IPS-15b (cell line): Measurements from ENCODE around the gene KRTAP6-3.

Experiments
- H3K27me3 ChIP-seq: one replicate; pipeline ENCODE4 v1.6.1; 2013; ENCODE audit warnings: low read length; ENCODE audit not compliant: control insufficient read depth, insufficient read depth
- H3K36me3 ChIP-seq: one replicate; pipeline ENCODE4 v1.6.1; 2013; ENCODE audit warnings: low read length; ENCODE audit not compliant: control insufficient read depth, insufficient read depth
- H3K4me1 ChIP-seq: one replicate; pipeline ENCODE4 v1.6.1; 2013; ENCODE audit warnings: mild to moderate bottlenecking, low read length; ENCODE audit not compliant: control insufficient read depth, insufficient read depth
- H3K4me3 ChIP-seq: one replicate; pipeline ENCODE4 v1.5.1; 2013; ENCODE audit warnings: low read depth, low read length
- H3K9ac ChIP-seq: one replicate; pipeline ENCODE4 v1.6.1; 2013; ENCODE audit warnings: low read depth, mild to moderate bottlenecking, low read length
- H3K9me3 ChIP-seq: one replicate; pipeline ENCODE4 v1.6.1; 2013; ENCODE audit warnings: mild to moderate bottlenecking, low read length; ENCODE audit not compliant: control insufficient read depth, insufficient read depth

The KRTAP6-3 gene, protein sequence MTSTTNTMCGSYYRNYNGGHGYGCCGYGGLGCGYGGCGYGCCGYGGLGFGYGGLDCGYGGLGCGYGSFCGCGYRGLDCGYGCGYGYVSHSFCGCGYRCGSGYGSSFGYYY

DNA sequence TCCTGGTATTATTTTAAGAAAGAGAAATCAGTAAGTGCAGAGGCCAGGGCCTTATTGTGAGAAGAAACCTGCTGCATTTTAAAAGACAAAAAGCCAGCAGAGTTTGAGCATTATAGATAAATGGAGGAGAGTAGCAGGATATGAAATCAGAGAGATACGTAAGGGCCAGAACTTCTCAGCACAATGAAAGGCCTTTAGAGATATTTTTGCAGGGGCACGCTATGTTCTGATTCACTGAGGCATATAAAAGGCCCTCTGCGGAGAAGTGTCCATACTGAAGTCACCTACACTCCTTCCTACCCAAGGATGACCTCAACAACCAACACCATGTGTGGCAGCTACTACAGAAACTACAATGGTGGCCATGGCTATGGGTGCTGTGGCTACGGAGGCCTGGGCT is at the start of gene KRTAP6-3:
KRTAP6-3 (plus strand) TSS at position 301 of the 400 bp plus-strand sequence; CDS start at position 307, 6 bp downstream.
- H3K9ac ChIP-seq, result no peak within 1 kb of the TSS
- H3K4me3 ChIP-seq, result no peak within 1 kb of the TSS
- no peaks in the 10 kb centered on the region for H3K4me1 ChIP-seq
- H3K27me3 ChIP-seq, result no peaks in the 10 kb centered on the region
- H3K9me3 ChIP-seq, result no peaks in the 10 kb centered on the region
- no peaks in the 10 kb centered on the region for H3K36me3 ChIP-seq

DNA sequence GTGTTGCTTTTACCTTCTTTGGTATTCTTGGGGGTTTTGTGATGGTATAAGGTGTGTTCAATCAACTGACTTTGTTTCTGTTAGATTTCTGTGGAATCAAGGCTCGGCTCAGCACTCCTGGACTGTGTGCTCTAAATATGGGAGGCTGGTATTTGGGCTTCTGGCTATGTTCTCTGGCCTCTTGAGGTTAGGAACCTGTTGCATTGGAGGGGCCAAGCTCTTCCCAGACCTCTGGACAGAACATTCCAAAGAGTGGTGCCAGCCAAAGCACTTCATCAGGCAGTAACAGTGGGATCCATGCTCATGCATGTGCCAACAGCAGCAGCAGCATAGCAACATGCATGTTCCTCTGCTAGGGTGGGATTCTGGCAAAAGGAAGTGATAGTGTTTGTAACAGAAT is 39.5 kb upstream of the KRTAP6-3 start:
- no peaks in the 10 kb centered on the region for H3K27me3 ChIP-seq
- H3K9ac ChIP-seq, result no peak overlapping the region

DNA sequence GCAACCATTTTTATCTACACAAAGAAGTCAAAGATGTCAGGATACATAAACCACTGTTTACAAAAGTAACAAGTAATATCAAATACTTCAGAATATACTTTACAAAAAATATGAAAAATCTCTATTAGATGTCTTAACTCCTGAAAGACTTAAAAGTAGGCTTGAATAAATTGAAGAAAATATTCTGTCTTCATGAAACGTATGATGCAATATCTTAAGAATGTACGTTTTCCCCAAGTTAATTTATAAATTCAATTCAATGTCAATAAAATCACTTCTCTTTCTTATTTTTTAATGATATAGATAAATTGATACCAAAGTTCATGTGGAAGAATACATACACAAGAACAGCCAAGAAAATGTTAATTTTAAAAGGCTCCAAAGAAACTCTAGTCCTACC is 37.1 kb upstream of the KRTAP6-3 start:
- Histone ChIP-seq H3K9me3 (no peaks in the 10 kb centered on the region), H3K4me3 (no peak overlapping the region), H3K36me3 (no peaks in the 10 kb centered on the region), H3K9ac (no peak overlapping the region), H3K4me1 (no peaks in the 10 kb centered on the region), H3K27me3 (no peaks in the 10 kb centered on the region)

More for the DNA sequence above, 39.5 kb upstream of the KRTAP6-3 start:
- H3K9me3 ChIP-seq, result no peaks in the 10 kb centered on the region
- H3K4me1 ChIP-seq, result no peaks in the 10 kb centered on the region
- no peak overlapping the region for H3K4me3 ChIP-seq
- no peaks in the 10 kb centered on the region for H3K36me3 ChIP-seq

DNA sequence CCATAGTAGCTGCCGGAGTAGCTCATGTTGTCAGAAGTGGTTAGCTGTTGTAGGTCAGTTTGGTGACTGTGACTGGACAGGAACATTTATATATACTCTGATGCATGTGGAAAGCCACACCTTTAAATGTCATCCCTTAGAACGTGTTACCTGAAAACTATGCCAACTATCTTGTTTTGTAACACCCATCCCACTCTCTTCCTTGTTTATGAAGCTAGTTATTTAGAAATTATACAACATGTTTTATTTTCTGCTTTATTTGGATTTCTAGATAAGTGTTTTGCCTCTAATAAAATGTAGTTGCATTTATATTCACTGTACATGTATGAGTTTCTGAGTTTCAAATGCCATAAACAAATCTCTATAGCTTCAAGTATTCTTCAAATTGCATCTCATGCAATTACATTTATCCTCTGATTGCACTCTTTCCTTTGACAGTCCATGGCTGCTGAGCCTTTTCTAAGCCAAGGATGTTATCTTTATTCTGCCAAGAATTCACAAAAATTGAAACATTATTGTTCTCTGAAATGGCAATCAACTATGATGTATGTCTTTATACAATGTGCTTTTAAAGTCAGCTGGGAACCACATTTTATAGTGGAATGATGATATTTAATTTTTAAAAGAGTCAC is 30.9 kb upstream of the KRTAP6-3 start, which contains the start of gene KRTAP19-7:
KRTAP19-7 (minus strand) TSS at position 51 of the 632 bp plus-strand sequence; CDS start at position 26, 25 bp downstream.
- Histone ChIP-seq H3K4me1 (no peaks in the 10 kb centered on the region), H3K4me3 (no peak within 1 kb of the TSS), H3K27me3 (no peaks in the 10 kb centered on the region), H3K9me3 (no peaks in the 10 kb centered on the region), H3K9ac (no peak within 1 kb of the TSS), H3K36me3 (no peaks in the 10 kb centered on the region)

DNA sequence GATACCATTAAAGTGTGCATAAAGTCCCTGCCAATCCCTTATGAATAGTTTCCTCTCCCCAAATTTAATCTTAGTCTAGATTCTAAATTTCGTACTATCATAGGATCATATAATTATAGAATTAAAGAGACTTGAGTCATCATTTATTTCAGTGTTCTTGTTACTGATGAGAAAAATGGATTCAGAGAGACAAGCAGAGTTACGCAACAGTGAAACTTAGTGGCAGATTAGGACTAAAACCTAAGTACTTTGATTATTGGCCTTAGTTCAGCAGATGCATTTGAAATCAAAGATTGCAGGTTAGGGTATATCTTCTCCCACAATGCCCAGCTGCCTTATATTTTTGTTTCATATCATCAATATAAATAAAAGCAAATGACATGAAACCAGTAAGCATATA is 30.3 kb upstream of the KRTAP6-3 start:
- H3K9ac ChIP-seq, result no peak overlapping the region
- no peaks in the 10 kb centered on the region for H3K4me1 ChIP-seq
- no peaks in the 10 kb centered on the region for H3K27me3 ChIP-seq
- H3K9me3 ChIP-seq, result no peaks in the 10 kb centered on the region
- H3K4me3 ChIP-seq, result no peak overlapping the region
- no peaks in the 10 kb centered on the region for H3K36me3 ChIP-seq

DNA sequence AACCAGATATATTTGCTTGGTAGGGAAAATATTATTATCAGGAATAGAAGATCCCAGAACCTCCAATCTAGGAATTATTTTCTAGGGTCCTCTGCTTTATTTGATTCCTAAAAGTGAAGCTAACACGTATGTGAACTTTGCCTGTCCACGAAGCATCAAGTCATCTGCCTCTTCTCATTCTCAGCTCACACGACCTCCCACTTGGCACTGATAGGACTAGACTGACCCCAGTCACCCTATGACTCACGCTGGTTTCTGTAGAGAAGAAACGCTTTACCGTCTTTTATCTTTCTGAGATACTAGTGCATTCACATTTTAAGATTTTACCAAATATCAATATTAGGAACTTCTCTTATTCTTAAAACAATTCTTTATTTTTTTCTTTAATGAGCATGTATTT is 29.2 kb upstream of the KRTAP6-3 start:
- H3K4me3 ChIP-seq, result no peak overlapping the region
- H3K27me3 ChIP-seq, result no peaks in the 10 kb centered on the region
- H3K9me3 ChIP-seq, result no peaks in the 10 kb centered on the region
- H3K9ac ChIP-seq, result no peak overlapping the region
- no peaks in the 10 kb centered on the region for H3K36me3 ChIP-seq
- no peaks in the 10 kb centered on the region for H3K4me1 ChIP-seq

DNA sequence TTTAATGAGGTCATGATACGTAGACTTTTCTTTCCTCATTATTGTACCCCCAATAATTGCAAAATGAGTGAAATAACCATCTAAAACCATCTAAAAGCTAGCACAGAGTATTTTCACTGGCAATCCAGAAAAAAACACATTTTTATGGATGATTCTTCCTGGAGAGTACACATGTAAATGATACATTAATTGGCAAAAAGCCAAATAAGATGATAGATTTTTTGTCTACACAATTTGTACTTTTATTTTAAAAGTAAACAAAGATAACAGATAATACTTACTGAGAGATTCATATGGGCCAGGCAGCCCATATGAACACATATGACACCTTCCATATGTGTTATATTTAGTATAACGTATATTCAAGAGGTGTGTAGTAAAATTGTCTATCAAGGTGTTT is 28.6 kb upstream of the KRTAP6-3 start:
- Histone ChIP-seq H3K36me3 (no peaks in the 10 kb centered on the region), H3K4me1 (no peaks in the 10 kb centered on the region), H3K9ac (no peak overlapping the region), H3K4me3 (no peak overlapping the region), H3K9me3 (no peaks in the 10 kb centered on the region), H3K27me3 (no peaks in the 10 kb centered on the region)

DNA sequence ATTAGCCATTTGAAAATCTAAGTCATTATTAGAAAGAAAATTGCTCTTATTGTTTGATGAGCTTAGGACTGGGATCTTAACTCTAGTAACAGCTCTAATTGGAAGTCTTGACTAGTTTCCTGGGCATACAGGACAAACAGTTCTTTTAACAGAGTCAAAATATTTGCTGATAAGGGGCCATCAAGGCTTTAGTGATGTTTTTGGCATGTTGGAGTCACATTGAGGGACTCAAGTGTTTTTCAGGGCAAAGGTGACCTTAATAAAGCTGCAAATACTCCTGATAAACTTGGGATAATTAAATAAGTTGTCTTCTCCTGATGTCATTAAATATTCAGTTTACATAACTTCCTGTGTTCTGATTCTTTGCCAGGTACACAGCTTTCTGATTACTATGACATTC is 24.6 kb upstream of the KRTAP6-3 start:
- Histone ChIP-seq H3K9me3 (no peaks in the 10 kb centered on the region), H3K27me3 (no peaks in the 10 kb centered on the region), H3K4me3 (no peak overlapping the region), H3K9ac (no peak overlapping the region), H3K36me3 (no peaks in the 10 kb centered on the region), H3K4me1 (no peaks in the 10 kb centered on the region)

DNA sequence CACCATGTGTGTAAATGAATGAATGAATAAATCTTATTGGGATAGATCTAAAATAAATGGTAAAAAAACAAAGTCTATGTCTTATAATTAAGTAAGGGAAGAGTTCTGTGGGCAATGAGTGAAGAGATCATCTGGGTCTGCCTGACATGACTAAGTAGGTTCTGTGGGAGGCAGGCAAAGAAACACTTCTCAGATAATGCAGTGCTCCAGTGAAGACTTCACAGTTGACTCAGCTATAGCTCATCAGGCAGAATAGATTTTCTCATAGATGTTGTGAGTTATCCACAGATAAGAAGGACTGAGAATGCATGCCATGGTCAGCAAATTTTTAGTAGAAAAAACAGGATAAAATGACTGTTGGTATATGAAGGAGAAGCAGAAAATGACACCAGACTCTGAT is 14.5 kb upstream of the KRTAP6-3 start:
- H3K36me3 ChIP-seq, result no peaks in the 10 kb centered on the region
- no peak overlapping the region for H3K4me3 ChIP-seq
- no peaks in the 10 kb centered on the region for H3K9me3 ChIP-seq
- no peak overlapping the region for H3K9ac ChIP-seq
- no peaks in the 10 kb centered on the region for H3K4me1 ChIP-seq
- no peaks in the 10 kb centered on the region for H3K27me3 ChIP-seq

DNA sequence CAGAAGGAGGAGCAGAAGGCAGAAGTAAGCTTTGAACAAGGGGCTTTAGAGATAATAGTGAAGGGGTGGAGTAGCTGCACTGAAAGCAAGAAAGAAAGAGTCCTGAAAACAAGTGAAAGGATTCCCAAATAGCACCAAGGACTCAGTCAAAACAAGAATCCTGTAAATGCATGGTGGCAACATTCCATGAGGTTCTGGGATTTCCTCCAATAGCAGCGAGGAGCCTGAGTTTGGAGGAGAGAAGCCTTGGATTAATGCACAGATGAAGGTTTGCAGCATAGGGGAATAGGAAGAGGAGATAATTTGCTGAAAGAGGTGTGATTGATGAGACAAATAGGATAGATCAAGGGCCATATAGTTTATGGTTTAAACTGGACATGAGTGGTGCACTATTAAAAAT is 12.9 kb upstream of the KRTAP6-3 start:
- Histone ChIP-seq H3K4me3 (no peak overlapping the region), H3K9ac (no peak overlapping the region), H3K36me3 (no peaks in the 10 kb centered on the region), H3K27me3 (no peaks in the 10 kb centered on the region), H3K9me3 (no peaks in the 10 kb centered on the region), H3K4me1 (no peaks in the 10 kb centered on the region)

DNA sequence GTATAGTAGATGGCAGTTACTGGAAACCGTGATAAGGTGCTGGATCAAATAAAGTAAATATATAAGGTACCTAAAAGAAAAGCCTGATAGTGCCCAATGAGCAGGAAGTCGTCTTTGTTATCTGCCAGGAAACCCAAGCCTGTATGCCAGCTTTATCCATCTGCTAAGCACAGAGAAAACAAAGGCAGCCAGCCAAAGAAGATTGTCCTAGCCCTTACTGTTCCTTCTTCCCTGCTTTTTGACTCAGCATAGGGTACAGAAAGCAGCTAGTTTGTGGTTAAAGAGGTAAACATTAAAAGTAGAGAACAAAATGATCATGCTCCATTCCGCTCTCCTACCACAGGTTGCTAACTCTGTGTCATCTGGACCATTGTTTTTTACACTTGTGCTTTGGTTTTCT is 12.1 kb upstream of the KRTAP6-3 start:
- H3K27me3 ChIP-seq, result no peaks in the 10 kb centered on the region
- H3K4me1 ChIP-seq, result no peaks in the 10 kb centered on the region
- no peak overlapping the region for H3K4me3 ChIP-seq
- no peak overlapping the region for H3K9ac ChIP-seq
- no peaks in the 10 kb centered on the region for H3K36me3 ChIP-seq
- H3K9me3 ChIP-seq, result no peaks in the 10 kb centered on the region

DNA sequence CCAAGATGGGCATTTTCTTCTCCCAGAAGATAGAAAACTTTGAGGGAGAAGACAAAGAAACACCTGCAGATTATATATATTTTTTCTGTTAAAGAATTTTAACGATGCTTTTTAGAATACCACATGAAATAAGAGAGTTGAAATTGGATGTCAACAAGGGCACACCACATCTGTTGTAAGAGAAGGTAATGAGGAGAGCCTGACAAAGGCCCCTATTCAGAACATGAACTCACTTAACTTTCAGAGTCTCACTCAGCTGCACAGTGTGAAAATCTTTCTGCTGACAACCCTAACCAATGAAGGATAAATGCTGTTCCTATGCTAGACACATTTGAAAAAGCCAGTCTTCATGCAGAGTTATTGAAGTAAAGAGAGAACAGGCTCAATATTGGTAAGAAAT is 9.4 kb upstream of the KRTAP6-3 start:
- Histone ChIP-seq H3K4me3 (no peak overlapping the region), H3K27me3 (no peaks in the 10 kb centered on the region), H3K36me3 (no peaks in the 10 kb centered on the region), H3K9ac (no peak overlapping the region), H3K9me3 (no peaks in the 10 kb centered on the region), H3K4me1 (no peaks in the 10 kb centered on the region)
